Measurements from ENCODE around the gene AQP3. TPM values are rescaled to one million over a fixed set of nuclear protein-coding genes. Genes with fewer than 3 reads are reported as not detected.
A peak's percentile ranks its signal among the peaks of the same experiment; 100 is the strongest.
"Not testable (repeated sequence)": the region's sequence is repeated elsewhere in the genome, so short reads cannot be mapped to it uniquely, and the experiment has no call there.

Gene AQP3
- 26.2 TPM for total RNA-seq

- peak; percentile 59 for DNase-seq (ENCODE audit: low spot score)
These were observed at the start of gene AQP3 for GRCh38 chr9:33446946-33447798. Gene AQP3 (minus strand): TSS chr9:33447593. CDS start chr9:33447530, 63 bp downstream.

- DNase-seq (ENCODE audit: low spot score): not testable (repeated sequence)
These were observed 46.4 kb upstream of the AQP3 start for GRCh38 chr9:33493819-33494218.

DNA sequence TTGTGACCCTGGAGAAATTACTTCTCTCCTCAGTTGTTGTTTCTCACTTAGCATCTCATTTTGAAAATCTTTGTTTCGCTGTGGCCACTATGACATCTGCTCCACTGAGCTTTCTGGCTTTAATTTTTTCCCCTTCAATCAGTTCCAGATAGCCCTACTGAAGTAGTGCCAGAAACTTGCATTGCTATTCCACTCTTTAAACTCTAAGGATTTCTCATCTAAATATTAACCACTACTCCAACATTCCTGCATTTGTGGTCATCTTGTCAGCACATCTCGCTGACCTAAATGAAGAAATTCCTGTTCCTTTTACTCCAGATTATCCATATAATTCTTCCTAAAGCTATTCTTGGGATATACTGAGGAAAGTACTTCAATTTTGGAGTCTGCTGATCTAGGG, 41.7 kb upstream of the AQP3 start:
- DNase-seq (ENCODE audit: low spot score): no peak

DNA sequence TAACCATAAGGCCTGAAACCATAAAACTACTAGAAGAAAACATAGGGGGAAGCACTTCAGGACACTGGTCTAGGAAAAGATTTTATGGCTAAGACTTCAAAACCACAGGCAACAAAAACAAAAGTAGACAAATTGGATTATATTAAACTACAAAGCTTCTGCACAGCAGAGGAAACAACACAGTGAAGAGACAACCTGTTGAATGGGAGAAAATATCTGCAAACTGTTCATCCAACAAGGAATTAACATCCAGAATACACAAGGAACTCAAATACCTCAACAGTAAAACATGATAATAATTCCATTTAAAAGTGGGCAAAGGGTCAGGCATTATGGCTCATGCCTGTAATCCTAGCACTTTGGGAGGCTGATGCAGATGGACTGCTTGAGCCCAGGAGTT, 37.9 kb upstream of the AQP3 start:
- DNase-seq (ENCODE audit: low spot score): not testable (repeated sequence)

GRCh38 chr9:33480976-33481375, 33.6 kb upstream of the AQP3 start:
- no peak for DNase-seq (ENCODE audit: low spot score)

GRCh38 chr9:33480106-33480505, 32.7 kb upstream of the AQP3 start:
- DNase-seq (ENCODE audit: low spot score): no peak

- no peak for DNase-seq (ENCODE audit: low spot score)
These were observed 29.1 kb upstream of the AQP3 start for GRCh38 chr9:33476503-33476902.

DNA sequence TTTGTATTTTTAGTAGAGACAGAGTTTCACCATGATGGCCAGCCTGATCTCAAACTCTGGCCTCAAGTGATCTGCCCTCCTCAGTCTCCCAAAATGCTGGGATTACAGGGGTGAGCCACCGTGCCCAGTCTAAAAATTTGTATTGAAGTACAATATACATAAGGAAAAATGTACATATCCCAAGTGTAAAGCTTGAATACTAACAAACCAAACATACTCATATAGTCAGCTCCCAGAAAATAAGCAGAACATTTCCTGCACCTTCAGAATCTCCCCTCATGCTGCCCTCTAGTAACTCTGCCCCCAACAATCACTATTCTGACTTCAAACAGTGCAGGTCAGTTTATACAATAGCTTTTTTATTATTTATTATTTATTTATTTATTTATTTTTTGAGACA, 28.0 kb upstream of the AQP3 start:
- DNase-seq (ENCODE audit: low spot score): no peak

GRCh38 chr9:33473643-33474352, 26.4 kb upstream of the AQP3 start, which contains the start of gene NOL6:
Gene NOL6 (minus strand): TSS chr9:33473924. CDS start chr9:33473842, 82 bp downstream.
- DNase-seq (ENCODE audit: low spot score): peak; percentile 99

GRCh38 chr9:33472881-33473615, 25.7 kb upstream of the AQP3 start:
- no peak for DNase-seq (ENCODE audit: low spot score)

DNA sequence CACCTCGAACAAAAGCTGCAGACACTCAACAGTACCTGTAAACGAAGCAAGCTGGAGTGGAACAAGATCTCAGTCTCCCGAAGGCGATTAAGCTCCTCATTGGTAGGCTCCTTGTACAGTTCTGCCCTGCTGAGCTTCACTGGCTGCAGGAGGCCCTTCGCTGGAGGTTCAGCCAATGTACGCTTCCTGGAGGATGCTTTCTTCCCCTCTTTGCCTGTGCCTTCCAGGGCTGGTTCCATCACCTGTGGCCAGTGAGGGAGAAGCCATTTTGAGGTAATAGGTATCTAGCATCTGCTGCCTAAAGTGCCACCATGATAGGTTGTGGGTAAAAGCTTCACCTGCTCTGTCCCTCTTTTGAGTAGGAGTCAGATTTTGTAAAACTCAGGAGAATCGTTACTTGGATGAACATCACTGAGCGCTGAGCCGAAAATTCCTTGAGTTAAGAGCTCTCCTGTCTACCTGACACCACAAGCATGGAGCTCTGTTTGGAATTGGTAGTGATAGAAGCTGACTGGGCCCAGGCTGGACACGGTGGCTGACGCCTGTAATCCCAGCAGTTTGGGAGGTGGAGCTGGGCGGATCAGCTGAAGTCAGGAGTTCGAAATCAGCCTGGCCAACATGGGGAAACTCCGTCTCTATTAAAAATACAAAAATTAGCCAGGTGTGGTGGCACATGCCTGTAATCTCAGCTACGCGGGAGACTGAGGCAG, 24.9 kb upstream of the AQP3 start:
- no peak for DNase-seq (ENCODE audit: low spot score)

- no peak for DNase-seq (ENCODE audit: low spot score)
These were observed 24.0 kb upstream of the AQP3 start for GRCh38 chr9:33471361-33471760.

DNA sequence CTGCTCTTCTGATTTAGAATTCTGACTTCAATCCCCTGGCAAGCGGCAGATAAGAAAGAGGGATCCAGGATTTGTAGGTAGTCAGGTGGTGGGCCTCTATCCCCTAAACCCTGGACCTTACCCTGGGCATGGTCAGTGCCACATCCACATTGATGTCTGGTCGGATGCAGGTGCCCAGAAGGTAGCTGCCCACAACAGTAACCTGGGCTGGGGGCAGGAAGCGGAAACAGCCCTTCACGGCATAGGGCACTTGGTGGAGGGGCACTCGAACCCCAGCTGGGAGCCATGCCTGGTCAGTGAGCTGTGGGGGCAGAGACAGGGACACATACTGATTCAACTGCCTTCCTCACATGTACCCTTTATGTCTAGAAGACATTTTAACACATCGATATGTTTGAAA, 22.5 kb upstream of the AQP3 start:
- DNase-seq (ENCODE audit: low spot score): no peak

DNA sequence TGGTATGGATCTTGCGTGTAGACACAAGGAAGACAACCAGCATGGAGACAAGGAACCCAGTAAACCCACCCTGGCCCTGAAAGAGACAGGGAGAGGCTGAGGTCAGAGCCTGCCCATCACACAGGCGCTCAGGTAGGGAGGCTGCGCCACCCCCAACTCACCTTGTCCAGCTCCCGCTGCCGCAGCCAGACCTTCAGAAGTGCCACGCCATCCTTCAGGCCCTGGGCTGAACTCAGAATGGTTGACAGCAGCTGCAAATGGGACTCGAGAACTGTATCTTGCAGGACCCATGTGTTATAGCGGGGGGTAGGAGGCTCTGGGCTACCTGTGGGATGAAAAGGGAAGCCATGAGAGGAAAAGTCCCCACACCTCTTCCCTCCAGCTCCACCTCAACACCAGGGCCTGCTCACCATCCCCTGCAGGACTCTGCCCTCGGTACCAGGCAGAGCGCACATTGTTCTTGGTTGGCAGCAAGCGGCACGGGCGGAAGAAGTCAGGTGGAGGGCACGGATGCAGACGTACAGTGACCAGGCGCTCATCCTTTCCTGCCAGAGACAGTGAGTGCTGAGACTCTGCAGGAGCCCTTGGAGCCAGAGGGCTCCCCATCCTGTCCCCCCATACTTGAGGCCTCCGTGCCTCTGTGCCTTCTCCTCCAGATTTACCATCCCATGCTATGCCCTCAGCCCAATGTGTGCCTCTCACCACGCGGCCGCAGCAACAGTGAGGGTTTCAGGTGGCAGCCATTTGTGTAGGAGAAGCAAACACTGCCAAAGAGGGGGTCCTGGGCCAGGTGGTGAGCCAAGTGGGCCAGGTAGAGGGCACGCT, 21.6 kb upstream of the AQP3 start:
- no peak for DNase-seq (ENCODE audit: low spot score)

DNA sequence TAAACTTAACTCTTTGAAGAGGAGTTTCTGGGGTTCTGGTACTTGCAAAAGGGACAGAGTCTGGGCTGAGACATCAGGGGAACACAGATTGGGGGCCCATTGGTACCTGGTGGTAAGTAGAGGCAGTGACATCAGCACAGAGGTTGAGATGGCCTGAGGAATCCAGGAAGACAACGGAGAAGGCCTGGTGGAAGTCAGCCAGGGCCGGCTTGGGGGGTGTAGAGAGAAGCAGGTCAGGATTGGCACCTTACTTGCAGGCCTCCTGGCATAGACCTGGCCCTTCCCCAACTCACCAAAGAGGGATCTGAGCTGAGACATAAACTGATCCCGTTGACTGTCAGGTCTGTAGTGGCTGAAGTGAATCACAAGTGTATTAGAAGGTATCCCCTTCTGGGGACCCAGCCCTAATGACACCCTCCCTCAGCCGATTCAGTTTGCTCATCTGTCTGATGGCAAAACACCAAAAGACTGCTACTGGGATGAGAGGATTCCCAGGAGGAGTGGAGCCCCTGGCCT, 20.9 kb upstream of the AQP3 start:
- no peak for DNase-seq (ENCODE audit: low spot score)

DNA sequence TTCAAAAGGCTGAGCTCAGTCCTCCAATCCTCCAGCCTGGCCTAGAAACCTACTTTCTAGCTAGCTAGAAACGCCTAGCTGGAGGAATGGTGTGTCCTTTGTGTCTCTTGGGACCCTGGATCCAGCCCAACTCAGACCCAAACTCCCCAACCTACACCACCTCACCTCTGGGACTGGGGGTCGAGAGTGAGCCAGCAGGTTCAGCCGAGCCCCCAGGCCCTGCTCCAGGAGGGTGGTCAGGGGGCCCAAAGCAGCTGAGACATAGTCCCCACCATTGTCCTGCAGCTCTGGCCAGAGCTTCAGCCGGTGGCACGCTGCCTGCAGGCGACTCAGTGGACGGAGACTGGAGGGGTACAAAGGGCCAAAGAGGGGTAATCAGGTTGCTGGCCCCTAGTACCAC, 20.1 kb upstream of the AQP3 start:
- no peak for DNase-seq (ENCODE audit: low spot score)

DNA sequence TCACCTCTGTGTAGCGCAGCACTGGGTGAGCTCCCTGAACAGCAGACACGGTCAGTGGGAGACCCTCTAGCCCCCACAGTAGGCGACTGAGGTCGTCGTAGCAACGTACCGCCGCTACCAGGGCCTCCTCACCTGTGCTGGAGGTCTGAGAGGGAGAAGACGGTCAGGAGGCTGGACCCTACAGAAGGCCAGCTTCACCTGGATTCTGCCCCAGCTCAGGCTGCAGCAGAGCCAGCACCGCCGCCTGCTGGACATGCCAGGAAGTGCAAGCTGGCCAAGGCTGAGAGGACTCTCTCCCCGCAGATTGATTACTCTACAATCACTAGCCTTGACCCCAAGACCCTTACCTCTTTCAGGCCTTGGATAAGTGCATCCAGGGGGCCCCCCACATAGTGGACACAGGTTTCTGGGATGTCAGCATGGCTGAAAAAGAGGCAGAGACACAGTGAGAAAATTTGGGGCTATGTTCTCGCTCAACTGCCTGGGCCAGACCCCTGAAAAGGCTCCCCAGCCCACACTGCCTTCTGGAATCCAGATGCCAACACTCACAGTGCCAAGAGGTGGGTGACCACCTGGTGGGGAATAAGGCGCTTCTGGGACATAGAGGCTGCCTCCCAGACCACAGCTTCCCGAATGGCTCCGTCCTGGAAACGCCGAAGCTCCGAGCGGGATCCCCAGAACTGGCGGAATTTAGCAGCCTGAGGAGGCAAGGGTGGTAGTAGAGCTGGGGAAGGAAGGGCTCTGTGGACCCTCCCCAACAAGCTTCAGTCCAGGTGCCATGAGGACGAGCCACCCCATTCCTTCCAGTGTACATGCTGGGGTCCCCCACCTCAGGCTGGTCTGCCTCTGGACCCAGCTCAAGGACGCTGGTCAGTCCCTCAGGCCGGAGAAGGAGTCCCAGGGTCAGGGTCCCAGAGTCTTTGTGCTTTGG, 19.4 kb upstream of the AQP3 start:
- DNase-seq (ENCODE audit: low spot score): peak; percentile 48

DNA sequence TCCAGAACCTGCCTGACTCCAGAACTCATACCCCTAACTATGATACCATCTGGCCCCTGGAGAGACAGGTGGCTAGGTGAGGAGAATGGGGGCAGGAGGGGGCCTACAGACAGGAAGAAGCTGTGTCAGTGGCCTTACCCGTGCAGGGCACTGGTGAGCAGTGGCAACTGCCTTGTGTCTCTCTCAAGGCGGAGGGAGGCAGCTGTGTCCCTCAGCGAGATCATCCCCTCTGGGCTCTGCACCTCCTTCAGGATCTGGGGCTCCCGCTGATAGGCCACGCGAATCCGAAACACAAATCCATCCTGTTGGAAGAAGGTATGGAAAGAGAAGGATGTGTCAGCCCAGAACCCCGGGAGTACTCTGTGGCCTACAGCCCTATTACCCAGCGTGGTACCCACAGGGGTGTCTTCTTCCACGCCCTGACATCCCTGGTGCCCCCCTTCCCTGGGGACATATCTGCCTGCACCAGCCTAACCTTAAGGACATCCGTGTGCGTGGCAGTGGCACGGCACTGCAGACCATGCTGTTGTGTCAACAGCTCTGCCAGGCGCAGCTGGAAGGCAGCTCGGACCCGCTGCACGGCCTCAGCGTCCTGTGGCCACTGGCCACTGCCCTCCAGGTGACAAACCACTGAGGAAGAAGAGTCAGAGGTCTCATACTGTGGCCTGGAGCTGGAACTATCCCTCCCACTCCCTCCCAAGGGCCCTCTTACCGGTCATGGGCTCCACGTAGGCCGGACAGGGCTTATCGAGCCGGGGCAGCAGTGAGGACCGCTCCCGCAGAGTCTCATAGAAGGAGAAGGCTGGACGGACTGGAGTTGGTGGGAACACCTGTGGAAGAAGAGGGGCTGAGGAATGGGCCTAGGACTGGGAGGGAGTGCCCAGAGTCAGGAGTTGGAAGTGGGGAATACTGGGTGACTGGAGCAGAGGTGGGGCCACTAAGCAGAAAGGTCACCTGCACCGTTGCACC, 18.5 kb upstream of the AQP3 start:
- no peak for DNase-seq (ENCODE audit: low spot score)

Measured in mucosa of gallbladder (tissue), 1 donor.